GM19193 (cell line): ENCODE data around the gene TRAF7.

Source experiments
- POLR2A ChIP-seq: IDR thresholded peaks from 4 replicates; pipeline ENCODE4 v1.6.1; 2011; ENCODE audit not compliant: insufficient read depth, insufficient read length; ENCODE audit errors: extremely low read depth

Gene TRAF7

DNA sequence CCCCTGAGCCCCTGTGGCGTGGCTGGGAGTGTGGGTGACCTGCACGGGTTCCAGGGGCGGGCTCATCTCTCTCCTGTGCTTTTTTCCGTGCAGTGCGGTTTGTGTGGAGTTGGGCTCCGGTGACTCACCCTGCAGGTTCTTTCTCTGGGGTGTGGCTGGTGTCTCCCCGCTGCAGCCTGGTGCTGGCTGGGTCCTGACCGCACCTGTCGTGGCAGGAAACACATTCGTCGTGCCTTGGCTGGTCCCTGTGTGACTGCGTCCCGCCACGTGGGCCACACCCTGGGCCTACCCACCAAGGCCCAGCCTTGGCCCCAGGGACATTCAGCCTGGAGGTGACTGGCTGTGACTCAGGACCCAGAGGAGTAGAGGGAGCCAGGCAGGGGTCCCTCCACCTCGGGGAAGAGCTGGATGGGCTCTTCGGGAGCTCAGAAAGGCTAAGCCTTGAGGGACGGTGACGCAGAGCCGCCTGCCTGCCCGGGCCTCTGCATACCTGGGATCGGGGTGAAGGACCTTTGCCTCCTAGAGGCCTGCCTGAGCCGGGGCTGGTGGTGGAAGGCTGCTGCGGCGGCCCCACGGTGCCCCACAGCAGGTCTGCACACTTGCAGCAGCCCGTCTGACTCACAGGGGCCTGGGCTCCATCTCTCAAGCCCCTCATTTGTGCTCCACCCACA, 7.8 kb downstream of the TRAF7 start:
- no peak for TF ChIP-seq POLR2A

DNA sequence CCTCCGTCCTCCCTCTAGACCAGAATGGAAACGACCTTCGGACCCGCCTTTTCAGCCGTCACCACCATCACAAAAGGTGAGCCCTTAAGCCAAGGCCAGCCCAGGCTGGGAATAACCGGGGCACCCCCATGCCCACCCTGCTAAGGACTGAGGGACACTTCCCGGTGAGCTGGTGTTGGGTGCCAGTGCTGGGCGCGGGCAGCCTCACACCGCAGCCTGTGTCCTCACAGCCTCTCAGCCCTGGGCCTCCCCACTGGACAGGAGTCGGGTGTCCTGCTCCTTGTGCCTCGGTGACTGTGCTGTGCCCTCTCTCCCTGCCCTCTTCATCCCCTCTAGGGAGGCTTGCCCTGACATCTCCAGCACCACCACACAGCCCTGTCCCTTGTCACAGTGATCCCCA, 10.3 kb downstream of the TRAF7 start:
- TF ChIP-seq POLR2A: no peak

DNA sequence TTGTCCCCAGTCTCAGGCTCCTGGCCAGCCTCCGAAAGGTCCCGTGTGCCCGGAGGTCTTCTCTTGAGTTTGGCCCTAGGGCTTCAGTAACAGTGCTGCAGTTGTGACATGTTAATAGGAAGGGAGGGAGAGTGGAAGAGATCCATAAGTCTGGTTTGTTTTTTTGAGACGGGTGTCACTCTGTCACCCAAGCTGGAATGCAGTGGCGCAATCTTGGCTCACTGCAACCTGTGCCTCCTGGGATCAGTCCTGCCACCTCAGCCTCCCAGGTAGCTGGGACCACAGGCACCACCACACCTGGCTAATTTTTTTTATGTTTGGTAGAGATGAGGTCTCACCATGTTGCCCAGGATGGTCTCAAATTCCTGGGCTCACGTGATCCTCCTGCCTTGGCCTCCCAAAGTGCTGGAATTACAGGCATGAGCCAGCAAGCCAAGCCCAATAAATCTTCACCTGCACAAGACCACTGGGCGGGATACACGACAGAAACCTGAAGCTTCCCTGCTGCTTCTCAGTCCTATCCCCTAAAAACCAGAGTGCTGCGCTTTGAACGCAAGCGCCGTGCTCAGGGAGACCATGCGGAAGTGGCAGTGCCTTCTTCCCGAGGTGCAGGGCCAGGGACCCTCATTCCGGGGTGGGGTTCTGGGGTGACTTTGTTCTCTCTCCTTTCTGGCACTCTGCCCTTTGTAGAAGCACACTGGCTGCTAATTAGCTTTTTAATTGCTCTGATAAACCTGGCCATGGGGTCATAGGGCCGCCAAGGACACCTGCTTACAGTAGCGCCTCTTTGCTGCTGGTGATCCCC, 10.9 kb downstream of the TRAF7 start:
- no peak for TF ChIP-seq POLR2A

DNA sequence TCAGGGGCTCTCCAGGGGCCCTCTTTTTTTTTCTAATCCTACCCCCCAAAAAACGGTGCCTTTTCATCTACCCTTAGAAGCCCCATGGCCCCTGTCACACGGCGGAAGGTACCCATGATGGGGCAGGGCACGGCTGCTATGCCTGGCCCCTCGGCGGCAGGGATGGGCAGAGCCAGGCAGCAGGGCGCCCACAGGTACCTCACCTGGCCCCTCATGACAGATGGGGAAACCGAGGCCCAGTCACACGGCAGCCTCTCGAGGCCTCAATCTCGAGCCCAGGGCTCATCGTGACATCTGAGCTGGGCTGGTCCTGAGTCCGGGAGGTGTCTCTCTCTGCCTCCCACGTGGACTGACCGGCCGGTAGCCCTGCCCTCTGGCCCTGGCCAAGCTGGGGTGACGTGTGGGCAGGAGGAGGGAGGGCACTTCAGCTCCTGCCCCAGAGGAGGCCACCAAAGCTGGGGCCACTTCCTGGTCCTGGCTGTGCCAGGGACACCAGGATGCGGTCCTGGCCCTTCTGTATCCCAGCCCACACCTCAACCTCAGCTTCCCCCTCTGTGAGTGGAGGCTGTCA, 11.6 kb downstream of the TRAF7 start:
- TF ChIP-seq POLR2A: no peak

DNA sequence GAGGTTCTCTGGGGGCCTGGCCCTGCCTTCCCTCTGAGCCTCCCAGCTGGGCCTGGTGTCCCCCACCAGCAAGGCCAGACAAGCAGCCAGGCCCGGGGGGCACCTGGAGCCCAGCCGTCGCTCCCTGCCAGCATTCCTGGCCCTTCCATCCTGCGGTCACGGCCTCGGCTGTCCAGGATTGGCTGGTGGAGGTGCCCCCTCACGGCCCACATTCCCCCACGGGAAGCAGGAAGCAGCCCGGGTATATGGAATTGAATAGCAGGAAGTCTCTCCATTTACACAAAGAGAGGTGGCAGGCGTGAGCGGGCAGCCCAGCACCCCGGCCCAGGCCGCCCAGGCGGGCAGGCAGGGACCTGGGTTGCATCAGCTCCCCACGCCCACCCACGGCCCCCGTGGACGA, 14.5 kb downstream of the TRAF7 start:
- TF ChIP-seq POLR2A: no peak

DNA sequence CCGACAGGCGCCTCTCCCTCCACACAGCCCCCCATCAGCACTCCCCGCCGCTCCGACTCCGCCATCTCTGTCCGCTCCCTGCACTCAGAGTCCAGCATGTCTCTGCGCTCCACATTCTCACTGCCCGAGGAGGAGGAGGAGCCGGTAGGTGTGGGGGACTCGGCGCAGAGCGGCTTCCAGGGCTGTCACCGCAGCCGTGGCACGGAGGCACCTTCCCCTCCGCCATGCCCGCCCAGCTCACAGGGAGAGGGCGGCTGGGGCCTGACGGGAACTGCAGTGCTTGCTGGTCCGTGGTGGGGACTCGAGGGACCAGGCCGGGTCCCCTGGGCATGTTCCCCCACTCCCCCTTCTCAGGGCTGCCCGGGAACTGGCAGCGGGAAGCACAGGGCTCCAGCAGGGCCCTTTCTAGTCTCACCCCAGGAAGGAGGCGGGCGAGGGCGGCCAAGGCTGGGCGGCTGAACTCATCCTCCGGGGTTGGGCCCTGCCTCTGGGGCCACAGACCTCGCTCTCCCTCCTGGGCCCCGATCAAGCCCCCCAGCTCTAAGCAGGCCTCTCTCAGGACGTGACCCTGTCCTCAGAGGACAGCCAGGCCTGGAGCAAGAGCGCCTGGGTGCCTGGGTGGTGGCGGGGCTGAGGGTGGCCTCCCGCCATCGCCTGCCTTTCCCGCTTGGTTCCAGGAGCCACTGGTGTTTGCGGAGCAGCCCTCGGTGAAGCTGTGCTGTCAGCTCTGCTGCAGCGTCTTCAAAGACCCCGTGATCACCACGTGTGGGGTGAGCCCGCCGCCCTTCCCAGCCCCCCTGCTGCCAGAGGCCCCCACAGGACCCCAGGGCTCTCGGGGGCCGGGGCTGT, 15.2 kb downstream of the TRAF7 start:
- TF ChIP-seq POLR2A: no peak

DNA sequence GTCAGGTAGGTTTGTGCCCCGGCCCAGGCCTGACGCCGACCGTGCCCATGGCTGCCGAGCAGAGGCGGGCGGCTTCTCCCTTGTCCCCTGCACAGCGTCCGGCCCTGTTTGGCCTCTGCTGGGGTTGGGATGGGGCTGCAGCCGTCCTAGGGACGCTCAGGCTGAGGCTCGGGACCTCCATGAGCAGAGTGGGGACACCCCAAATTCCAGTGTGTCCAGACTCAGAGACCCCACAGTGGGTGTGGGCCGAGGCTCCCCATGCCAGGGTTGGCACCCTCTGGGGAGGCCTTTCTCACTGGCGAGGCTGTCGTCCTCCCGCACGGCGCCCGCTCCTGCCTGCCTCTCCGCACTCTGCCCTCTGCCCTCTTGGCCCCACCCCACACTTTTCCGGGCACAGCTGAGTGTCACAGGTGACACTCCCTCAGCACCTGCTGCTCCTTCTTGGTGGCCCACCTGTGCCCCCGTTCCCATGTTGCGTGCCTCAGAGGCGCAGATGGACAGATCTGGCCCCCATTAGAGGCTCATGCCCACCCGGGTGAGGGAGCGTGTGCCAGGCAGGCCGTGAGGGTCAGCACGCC, 16.1 kb downstream of the TRAF7 start:
- TF ChIP-seq POLR2A: no peak

DNA sequence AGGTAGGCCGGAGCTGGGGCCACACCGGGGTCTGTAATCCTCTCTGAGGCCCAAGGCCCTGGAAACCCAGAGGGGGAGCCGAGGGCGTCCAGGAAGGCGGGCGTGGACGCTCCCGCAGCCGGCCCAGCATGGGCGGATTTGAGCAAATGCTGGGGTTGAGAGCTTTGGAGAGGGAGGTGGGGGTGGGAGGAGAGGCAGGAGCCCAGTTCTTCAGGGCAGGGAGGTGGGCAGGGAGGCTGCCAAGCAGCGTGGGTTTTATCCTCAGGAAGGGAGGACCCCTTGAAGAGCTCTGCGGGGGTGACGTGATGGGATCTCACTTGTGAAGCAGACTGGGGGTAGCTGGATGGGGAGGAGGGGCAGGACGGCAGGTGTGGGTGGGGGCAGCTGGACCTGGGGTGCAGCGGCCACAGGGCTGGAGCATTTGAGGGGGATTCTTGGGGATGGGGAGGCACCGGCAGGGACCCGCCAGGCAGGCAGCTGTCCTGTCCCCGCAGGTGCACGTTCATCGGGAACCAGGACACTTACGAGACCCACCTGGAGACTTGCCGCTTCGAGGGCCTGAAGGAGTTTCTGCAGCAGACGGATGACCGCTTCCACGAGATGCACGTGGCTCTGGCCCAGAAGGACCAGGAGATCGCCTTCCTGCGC, 17.2 kb downstream of the TRAF7 start:
- TF ChIP-seq POLR2A: no peak

DNA sequence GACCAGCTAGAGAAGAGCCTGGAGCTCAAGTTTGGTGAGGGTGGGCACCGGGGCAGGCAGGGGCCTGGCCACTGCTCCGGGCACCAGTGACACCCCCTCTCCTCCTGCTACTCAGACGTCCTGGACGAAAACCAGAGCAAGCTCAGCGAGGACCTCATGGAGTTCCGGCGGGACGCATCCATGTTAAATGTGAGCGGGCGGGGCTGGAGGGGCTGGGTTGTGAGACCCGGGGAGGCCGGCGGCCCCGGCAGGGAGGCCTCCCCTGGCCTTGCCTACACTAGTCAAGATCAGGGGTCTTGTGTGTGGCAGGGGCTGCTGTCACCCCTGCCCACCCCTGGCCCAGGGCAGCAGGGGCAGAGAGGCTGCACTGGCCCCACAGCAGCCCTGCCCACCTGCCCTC, 17.8 kb downstream of the TRAF7 start:
- no peak for TF ChIP-seq POLR2A

DNA sequence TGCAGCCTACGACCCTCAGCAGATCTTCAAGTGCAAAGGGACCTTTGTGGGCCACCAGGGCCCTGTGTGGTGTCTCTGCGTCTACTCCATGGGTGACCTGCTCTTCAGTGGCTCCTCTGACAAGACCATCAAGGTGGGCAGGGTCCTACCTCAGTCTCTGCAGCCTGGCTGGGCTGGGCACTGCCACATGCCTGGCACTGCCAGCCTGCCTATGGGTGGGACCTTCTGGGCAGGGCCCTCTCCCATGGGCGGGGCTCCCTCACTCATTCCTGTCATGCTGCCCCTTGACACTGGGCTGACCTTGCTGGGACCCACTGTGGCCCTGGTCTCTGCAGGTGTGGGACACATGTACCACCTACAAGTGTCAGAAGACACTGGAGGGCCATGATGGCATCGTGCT, 18.3 kb downstream of the TRAF7 start:
- no peak for TF ChIP-seq POLR2A

DNA sequence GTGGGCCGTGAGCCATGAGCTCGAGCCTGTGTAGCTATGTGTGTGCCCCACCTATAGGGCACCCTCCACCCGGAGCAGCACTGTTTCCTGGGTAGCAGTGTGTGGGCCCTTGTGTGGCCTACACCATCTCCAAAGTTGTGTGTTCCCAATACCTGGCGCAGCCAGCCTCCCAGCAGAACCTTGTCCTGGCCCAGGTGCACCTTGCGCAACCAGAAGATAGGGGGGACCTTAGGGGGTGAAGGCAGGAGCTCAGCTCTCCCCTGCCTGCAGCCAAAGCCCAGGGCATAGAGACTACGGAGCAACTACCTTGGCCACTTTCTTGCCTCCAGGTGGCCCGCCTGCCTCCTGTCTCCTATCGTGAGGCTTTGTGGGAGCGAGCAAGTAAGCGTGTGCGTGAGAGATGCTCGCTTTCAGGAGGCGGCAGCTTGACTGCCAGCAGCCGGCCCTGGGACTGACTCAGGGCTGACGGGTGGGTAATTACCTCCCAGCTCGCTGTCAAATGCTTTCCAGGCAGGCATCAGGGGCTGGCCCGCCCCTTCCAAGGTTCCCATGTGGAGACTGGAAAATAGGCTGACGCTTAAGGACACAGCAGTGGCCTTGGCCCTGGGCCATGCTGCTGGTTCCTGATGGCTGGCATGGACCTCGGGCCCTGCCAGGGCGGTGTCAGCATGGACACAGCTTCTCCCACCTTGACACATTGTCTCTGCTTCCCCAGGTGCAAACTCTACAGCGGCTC, 19.0 kb downstream of the TRAF7 start:
- no peak for TF ChIP-seq POLR2A

DNA sequence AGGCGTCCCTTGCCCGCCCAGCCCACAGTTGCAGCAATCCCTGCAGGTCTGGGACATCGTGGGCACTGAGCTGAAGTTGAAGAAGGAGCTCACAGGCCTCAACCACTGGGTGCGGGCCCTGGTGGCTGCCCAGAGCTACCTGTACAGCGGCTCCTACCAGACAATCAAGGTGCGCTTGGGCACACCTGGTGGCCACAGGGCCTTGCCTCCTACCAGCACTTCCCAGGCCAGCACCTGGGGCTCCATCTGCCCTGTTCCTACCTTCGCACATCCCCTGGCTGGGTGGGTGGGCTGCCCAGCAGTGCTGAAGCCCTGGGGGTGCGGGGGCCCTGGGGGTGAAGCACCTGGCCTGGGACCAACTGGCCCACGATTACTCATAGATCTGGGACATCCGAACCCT, 19.9 kb downstream of the TRAF7 start:
- no peak for TF ChIP-seq POLR2A

DNA sequence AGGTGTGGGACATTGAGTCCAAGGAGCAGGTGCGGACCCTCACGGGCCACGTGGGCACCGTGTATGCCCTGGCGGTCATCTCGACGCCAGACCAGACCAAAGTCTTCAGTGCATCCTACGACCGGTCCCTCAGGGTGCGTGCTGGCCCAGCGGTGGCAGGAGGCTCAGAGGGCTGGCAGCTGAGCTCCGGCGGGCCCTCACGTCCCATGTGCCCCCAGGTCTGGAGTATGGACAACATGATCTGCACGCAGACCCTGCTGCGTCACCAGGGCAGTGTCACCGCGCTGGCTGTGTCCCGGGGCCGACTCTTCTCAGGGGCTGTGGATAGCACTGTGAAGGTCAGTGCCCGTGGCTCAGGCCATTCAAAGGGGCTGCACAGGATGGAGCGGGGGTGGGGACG, 20.5 kb downstream of the TRAF7 start:
- no peak for TF ChIP-seq POLR2A

DNA sequence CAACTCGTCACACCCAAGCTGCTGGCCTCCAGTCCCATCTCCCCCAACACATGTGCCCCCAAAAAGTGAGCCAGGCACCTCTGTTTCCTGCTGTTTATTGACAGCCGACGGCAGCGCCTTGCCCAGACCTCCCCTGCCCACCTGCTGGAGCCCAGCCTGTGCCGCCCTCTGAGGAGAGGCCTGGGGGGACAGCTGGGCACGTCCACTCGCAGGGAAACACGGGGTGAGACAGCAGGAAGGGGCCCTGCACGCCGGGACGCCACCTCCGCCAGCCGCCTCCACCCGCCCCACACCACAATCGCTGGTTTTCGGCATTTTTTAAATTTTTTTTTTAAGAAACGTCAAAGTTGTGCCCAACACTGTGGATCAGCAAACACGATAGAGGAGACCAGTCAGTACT, 21.5 kb downstream of the TRAF7 start:
- TF ChIP-seq POLR2A: no peak

DNA sequence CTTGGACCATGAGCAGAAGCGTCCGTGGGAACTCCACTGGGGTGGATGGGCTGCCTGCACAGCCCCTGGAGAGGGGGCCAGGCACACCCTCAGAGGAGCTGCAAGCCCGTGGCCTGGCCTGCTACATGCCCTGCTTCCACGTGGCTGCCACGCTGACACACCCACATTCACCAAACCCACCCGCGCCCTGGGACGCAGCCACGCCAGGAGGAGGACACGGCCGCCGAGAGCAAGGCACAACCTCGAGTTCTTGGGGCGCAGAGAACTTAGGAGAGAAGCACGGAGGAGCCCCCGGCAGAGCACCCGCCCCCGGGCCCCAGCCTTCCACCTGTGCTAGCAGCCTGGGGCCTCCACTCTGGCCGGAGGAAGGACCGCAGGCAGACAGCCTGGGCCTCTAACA, 22.0 kb downstream of the TRAF7 start:
- no peak for TF ChIP-seq POLR2A
